Ascending aorta (tissue), 2 donors: ENCODE results near the gene CAPNS1. TPM values are rescaled to one million over a fixed set of nuclear protein-coding genes. Genes with fewer than 3 reads are reported as not detected.

Experiments
- DNase-seq, 2 donors: peaks; one replicate each; pipeline ENCODE4 v3.0.0-alpha.2; 2019; ENCODE audit warnings: low spot score in 2 of 2
- H3K27ac ChIP-seq, 2 donors: fragments of 200-600 bp; sonication (generic); one replicate each; pipeline ENCODE4 v1.5.1; 2016 to 2017; ENCODE audit warnings: mild to moderate bottlenecking in 1 of 2
- H3K27me3 ChIP-seq: fragments of 200-600 bp; sonication (generic); one replicate; pipeline ENCODE4 v1.5.1; 2017
- H3K36me3 ChIP-seq, 2 donors: fragments of 200-600 bp; sonication (generic); one replicate each; pipeline ENCODE4 v1.5.1; 2016
- H3K4me1 ChIP-seq, 2 donors: fragments of 200-600 bp; sonication (generic); one replicate each; pipeline ENCODE4 v1.5.1; 2016 to 2017; ENCODE audit warnings: mild to moderate bottlenecking in 1 of 2
- H3K4me3 ChIP-seq, 2 donors: fragments of 200-600 bp; sonication (generic); one replicate each; pipeline ENCODE4 v1.5.1; 2016 to 2017; ENCODE audit warnings: mild to moderate bottlenecking in 1 of 2
- H3K9me3 ChIP-seq, 2 donors: fragments of 200-600 bp; sonication (generic); one replicate each; pipeline ENCODE4 v1.5.1; 2016
- CTCF ChIP-seq, 3 experiments: fragments of 200-600 bp in 2 of 3; fragments of 450-650 bp in 1 of 3; sonication (generic) in 2 of 3; IDR thresholded peaks; one replicate each; pipeline ENCODE4 v1.5.1; 2016 to 2019; ENCODE audit warnings: antibody characterized with exemption in 3 of 3, mild to moderate bottlenecking in 1 of 3, moderate library complexity in 1 of 3
- intact Hi-C: fragments of 100-400 bp; cut with DNase I; formaldehyde crosslinking; loops from one replicate; pipeline ENCODE4 v1.15.1; 2023
- total RNA-seq: library from RNA; depleted of rRNA; stranded (reverse); fragments of >200 nt; gene quantifications from one replicate; pipeline ENCODE4 v1.1.0, GENCODE V29; 2016

CAPNS1 gene
- total RNA-seq, 1 donor from 2014 or later = 168 TPM

DNA sequence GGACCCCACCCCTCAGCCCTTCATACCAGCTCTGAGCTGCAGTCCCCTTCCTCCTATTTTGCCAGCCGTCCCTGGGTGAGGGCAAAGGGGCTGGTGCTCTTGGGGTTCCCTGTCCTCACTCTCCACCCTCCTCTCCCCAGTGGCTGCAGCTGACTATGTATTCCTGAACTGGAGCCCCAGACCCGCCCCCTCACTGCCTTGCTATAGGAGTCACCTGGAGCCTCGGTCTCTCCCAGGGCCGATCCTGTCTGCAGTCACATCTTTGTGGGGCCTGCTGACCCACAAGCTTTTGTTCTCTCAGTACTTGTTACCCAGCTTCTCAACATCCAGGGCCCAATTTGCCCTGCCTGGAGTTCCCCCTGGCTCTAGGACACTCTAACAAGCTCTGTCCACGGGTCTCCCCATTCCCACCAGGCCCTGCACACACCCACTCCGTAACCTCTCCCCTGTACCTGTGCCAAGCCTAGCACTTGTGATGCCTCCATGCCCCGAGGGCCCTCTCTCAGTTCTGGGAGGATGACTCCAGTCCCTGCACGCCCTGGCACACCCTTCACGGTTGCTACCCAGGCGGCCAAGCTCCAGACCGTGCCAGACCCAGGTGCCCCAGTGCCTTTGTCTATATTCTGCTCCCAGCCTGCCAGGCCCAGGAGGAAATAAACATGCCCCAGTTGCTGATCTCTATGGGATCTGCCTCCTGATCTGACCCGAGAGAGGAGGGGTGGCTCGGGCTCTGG lies 10.0 kb downstream of the CAPNS1 start:
- no peaks in the 10 kb centered on the region for H3K9me3 ChIP-seq
- H3K27ac ChIP-seq = peak overlapping the region; percentile 99 to 100
- H3K4me3 ChIP-seq = no peak overlapping the region
- H3K36me3 ChIP-seq = peaks cover 55 to 58% of the 10 kb centered on the region in 2 donors
- no peak for DNase-seq
- no peaks in the 10 kb centered on the region for H3K27me3 ChIP-seq
- TF ChIP-seq CTCF (IDR thresholded peaks at IDR 0.05) = no peak
- intact Hi-C loops = loop anchor here (5.0 kb wide), 1 partner anchor 393 kb away; the partner anchor contains the start of genes HSPB6 and PROSER3
- H3K4me1 ChIP-seq = peaks cover 4 to 17% of the 10 kb centered on the region in 2 donors

DNA sequence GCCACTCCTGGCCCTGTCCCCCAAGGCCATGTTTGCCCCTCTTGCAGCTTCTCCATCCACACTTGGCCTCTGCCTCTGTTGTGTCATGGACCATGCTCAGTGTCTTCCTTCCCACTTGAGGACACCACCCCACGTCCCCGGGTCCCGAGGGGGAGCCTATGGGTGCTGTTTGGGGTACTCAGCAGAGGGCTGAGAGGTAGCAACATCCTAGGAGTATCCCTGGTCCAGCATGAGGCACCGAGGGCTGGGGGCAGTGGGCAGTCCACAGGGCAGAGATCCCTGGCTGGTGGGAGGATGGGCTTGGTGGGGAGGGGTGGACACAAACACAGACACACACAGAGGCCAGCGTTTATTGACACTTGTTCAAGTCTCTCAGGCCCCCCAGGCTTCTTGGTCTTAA lies 10.7 kb downstream of the CAPNS1 start:
- intact Hi-C loops = loop anchor here (5.0 kb wide), 1 partner anchor 393 kb away; the partner anchor contains the start of genes HSPB6 and PROSER3
- Histone ChIP-seq H3K4me3 (peak overlapping the region; percentile 74 to 96), H3K36me3 (peaks cover 48 to 50% of the 10 kb centered on the region in 2 donors), H3K27me3 (no peaks in the 10 kb centered on the region), H3K27ac (peak overlapping the region; percentile 99 to 100), H3K9me3 (no peaks in the 10 kb centered on the region), H3K4me1 (peaks cover 4 to 17% of the 10 kb centered on the region in 2 donors)
- DNase-seq = no peak
- no peak for TF ChIP-seq CTCF (IDR thresholded peaks at IDR 0.05)

GRCh38 chr19:36151144-36152018 lies 11.5 kb downstream of the CAPNS1 start:
- intact Hi-C loops = loop anchor here (1.0 to 5.0 kb wide), 5 partner anchors 11 to 394 kb away; partner anchors contain the start of genes CAPNS1, HSPB6, PROSER3 and ZNF146
- Histone ChIP-seq H3K9me3 (no peaks in the 10 kb centered on the region), H3K4me1 (peaks cover 4 to 17% of the 10 kb centered on the region in 2 donors), H3K27ac (peak overlapping the region; percentile 99 to 100), H3K27me3 (no peaks in the 10 kb centered on the region), H3K4me3 (peak overlapping the region; percentile 74 to 96), H3K36me3 (peaks cover 40 to 42% of the 10 kb centered on the region in 2 donors)
- TF ChIP-seq CTCF (IDR thresholded peaks at IDR 0.05) = no peak
- peak; percentile 39 to 85 for DNase-seq

DNA sequence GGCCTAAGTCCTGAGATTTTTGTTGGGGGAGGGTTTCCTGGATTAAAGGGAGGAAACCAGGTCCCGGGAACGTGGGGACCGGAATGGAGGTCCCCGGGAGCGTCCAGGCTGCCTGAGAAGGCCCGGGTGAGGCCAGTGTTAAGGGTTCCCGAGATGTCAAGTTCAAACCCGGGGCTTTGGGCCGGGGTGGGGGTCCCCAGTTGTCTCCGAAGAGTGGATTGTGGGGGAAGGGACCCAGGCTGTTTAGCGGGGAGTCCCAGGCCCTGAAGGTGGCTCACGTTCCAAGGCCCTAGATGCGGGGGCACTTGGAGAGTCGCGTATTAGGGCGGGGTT lies 12.1 kb downstream of the CAPNS1 start:
- Histone ChIP-seq H3K9me3 (no peaks in the 10 kb centered on the region), H3K27me3 (no peaks in the 10 kb centered on the region), H3K4me1 (peaks cover 4 to 17% of the 10 kb centered on the region in 2 donors), H3K4me3 (peak overlapping the region; percentile 74 to 96), H3K27ac (peak overlapping the region; percentile 99 to 100), H3K36me3 (peaks cover 34 to 36% of the 10 kb centered on the region in 2 donors)
- intact Hi-C loops = loop anchor here (1.0 to 5.0 kb wide), 4 partner anchors 18 to 395 kb away; partner anchors contain the start of genes HSPB6, PROSER3, ZNF146 and ZNF565
- peak in 1 of 2 donors; percentile 67 for DNase-seq
- no peak for TF ChIP-seq CTCF (IDR thresholded peaks at IDR 0.05)

DNA sequence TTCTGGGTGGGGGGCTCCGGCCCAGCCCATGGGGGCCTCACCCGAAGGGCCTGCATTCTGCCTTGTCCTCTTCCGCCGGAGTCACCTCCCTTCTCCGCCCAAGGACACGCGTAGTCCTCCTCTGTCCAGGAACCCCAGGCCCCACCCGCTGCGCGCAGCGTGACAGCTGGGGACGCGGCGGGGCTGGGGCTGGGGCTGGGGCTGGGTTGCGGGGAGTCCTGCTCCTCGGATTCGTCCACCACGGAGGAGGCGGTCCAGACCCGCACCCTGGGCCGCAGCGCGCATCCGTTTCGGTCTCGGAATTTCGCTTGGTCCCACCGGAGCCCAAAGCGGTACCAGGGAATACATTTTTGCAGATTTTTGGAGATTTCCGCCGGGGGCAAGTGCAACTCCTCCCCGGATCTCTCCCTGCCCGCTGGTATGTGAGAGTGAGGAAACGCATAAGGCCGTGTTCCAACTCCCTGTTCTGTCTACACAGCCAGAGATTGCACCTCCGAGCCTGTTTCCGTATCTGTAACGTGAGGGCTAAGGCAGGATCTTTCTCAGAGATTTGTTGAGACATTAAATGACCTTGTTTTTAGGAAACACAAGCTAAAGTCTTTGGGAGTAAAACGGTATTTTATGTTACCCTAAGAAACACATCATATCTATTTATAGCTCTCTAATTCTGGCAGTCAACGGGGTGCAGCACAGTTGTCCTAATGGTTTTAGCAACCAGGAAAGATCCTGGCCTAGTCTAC lies 12.7 kb downstream of the CAPNS1 start, which contains the start of gene COX7A1:
Gene COX7A1, minus strand, starts transcription at position 96 of the 740 bp plus-strand sequence. Its CDS starts 40 bp downstream, at position 56.
- TF ChIP-seq CTCF (IDR thresholded peaks at IDR 0.05) = no peak
- intact Hi-C loops = loop anchor here (1.0 to 5.0 kb wide), 4 partner anchors 18 to 395 kb away; partner anchors contain the start of genes HSPB6, PROSER3, ZNF146 and ZNF565
- H3K4me1 ChIP-seq = peaks cover 4 to 17% of the 10 kb centered on the region in 2 donors
- H3K27me3 ChIP-seq = no peaks in the 10 kb centered on the region
- peak within 1 kb of the TSS; percentile 99 to 100 for H3K27ac ChIP-seq
- H3K9me3 ChIP-seq = no peaks in the 10 kb centered on the region
- DNase-seq = peak; percentile 59 to 85
- peak within 1 kb of the TSS; percentile 74 to 96 for H3K4me3 ChIP-seq
- H3K36me3 ChIP-seq = peaks cover 29 to 31% of the 10 kb centered on the region in 2 donors
